Measurements from ENCODE around the gene GPR84. TPM values are rescaled to one million over a fixed set of nuclear protein-coding genes. Genes with fewer than 3 reads are reported as not detected.

GPR84 gene
- total RNA-seq, 1 donor from 2014 or later, result not detected

GRCh38 chr12:54370171-54370730 lies 6.0 kb upstream of the GPR84 start:
- Mint-ChIP-seq H3K4me1 (ENCODE audit: low read depth, unreplicated experiment) (peaks cover 37% of the 10 kb centered on the region), H3K36me3 (ENCODE audit: low read depth, unreplicated experiment) (peaks cover 12% of the 10 kb centered on the region), H3K9me3 (ENCODE audit: unreplicated experiment) (no peaks in the 10 kb centered on the region), H3K27me3 (ENCODE audit: low read depth, unreplicated experiment) (no peaks in the 10 kb centered on the region), H3K4me3 (ENCODE audit: unreplicated experiment) (no peak overlapping the region), H3K27ac (ENCODE audit: unreplicated experiment) (no peak overlapping the region)
- TF ChIP-seq EZH2 (IDR thresholded peaks at IDR 0.05; ENCODE audit: insufficient read depth, low read length) (no peak), CTCF (IDR thresholded peaks at IDR 0.05; ENCODE audit: insufficient read depth, low read depth, low read length) (peak; percentile 57)
- peak overlapping the region; percentile 44 for H3K4me3 ChIP-seq (ENCODE audit: insufficient read depth, low read depth, low read length)
- no peaks in the 10 kb centered on the region for H3K27me3 ChIP-seq (ENCODE audit: insufficient read depth, low read length)
- H4K20me1 ChIP-seq (ENCODE audit: insufficient read depth, low read length), result no peaks in the 10 kb centered on the region
- peaks cover 32% of the 10 kb centered on the region for H3K4me1 ChIP-seq (ENCODE audit: insufficient read depth, low read length)
- peak overlapping the region; percentile 80 for H2AFZ ChIP-seq (ENCODE audit: low read depth, low read length)
- no peak overlapping the region for H3K27ac ChIP-seq (ENCODE audit: low read depth, low read length)
- H3K4me2 ChIP-seq (ENCODE audit: low read length), result peak overlapping the region; percentile 89
- H3K79me2 ChIP-seq (ENCODE audit: insufficient read depth, low read length), result no peaks in the 10 kb centered on the region
- no peaks in the 10 kb centered on the region for H3K9me3 ChIP-seq (ENCODE audit: insufficient read depth, low read depth, low read length)
- H3K36me3 ChIP-seq (ENCODE audit: insufficient read depth, low read length), result no peaks in the 10 kb centered on the region
- DNase-seq (ENCODE audit: low read depth) (peak; percentile 58), FAIRE-seq (no peak)
- peak overlapping the region; percentile 65 for H3K9ac ChIP-seq (ENCODE audit: low read length)

- Histone ChIP-seq H3K27ac (ENCODE audit: low read depth, low read length) (no peak overlapping the region), H3K4me3 (ENCODE audit: insufficient read depth, low read depth, low read length) (no peak overlapping the region), H3K4me1 (ENCODE audit: insufficient read depth, low read length) (peaks cover 29% of the 10 kb centered on the region), H4K20me1 (ENCODE audit: insufficient read depth, low read length) (no peaks in the 10 kb centered on the region), H3K79me2 (ENCODE audit: insufficient read depth, low read length) (no peaks in the 10 kb centered on the region), H3K27me3 (ENCODE audit: insufficient read depth, low read length) (no peaks in the 10 kb centered on the region), H3K36me3 (ENCODE audit: insufficient read depth, low read length) (no peaks in the 10 kb centered on the region), H3K9ac (ENCODE audit: low read length) (peak overlapping the region; percentile 65), H3K9me3 (ENCODE audit: insufficient read depth, low read depth, low read length) (no peaks in the 10 kb centered on the region), H2AFZ (ENCODE audit: low read depth, low read length) (no peak overlapping the region), H3K4me2 (ENCODE audit: low read length) (peak overlapping the region; percentile 89)
- Mint-ChIP-seq H3K36me3 (ENCODE audit: low read depth, unreplicated experiment) (peaks cover 12% of the 10 kb centered on the region), H3K27me3 (ENCODE audit: low read depth, unreplicated experiment) (no peaks in the 10 kb centered on the region), H3K9me3 (ENCODE audit: unreplicated experiment) (no peaks in the 10 kb centered on the region), H3K4me3 (ENCODE audit: unreplicated experiment) (no peak overlapping the region), H3K4me1 (ENCODE audit: low read depth, unreplicated experiment) (peaks cover 31% of the 10 kb centered on the region), H3K27ac (ENCODE audit: unreplicated experiment) (no peak overlapping the region)
- no peak for TF ChIP-seq EZH2 (IDR thresholded peaks at IDR 0.05; ENCODE audit: insufficient read depth, low read length)
- no peak for TF ChIP-seq CTCF (IDR thresholded peaks at IDR 0.05; ENCODE audit: insufficient read depth, low read depth, low read length)
- no peak for DNase-seq (ENCODE audit: low read depth)
- FAIRE-seq, result no peak
These were observed 5.4 kb upstream of the GPR84 start for GRCh38 chr12:54369597-54370131.
